Parathyroid adenoma (tissue), 2 donors: ENCODE measurements around the gene XPO5.
A peak's percentile ranks its signal among the peaks of the same experiment; 100 is the strongest.

Experiments
- H2AFZ ChIP-seq: fragments of 300-600 bp; sonication (generic); one replicate; pipeline ENCODE4 v1.7.0; 2017; ENCODE audit warnings: antibody characterized with exemption, mild to moderate bottlenecking
- H3K27ac ChIP-seq: fragments of 300-600 bp; sonication (generic); one replicate; pipeline ENCODE4 v1.7.0; 2017
- H3K27me3 ChIP-seq: fragments of 300-600 bp; sonication (generic); one replicate; pipeline ENCODE4 v1.7.0; 2017; ENCODE audit warnings: low read length; ENCODE audit not compliant: control insufficient read depth, insufficient read depth
- H3K36me3 ChIP-seq: fragments of 300-600 bp; sonication (generic); one replicate; pipeline ENCODE4 v1.7.0; 2017; ENCODE audit warnings: low read length; ENCODE audit not compliant: control insufficient read depth, insufficient read depth
- H3K4me1 ChIP-seq: fragments of 300-600 bp; sonication (generic); one replicate; pipeline ENCODE4 v1.7.0; 2017; ENCODE audit warnings: control low read depth
- H3K4me2 ChIP-seq: fragments of 300-600 bp; sonication (generic); one replicate; pipeline ENCODE4 v1.7.0; 2017; ENCODE audit warnings: low read length
- H3K4me3 ChIP-seq: fragments of 300-600 bp; sonication (generic); one replicate; pipeline ENCODE4 v1.7.0; 2017; ENCODE audit warnings: low read depth, low read length
- H3K79me2 ChIP-seq: fragments of 300-600 bp; sonication (generic); one replicate; pipeline ENCODE4 v1.7.0; 2017; ENCODE audit warnings: control low read depth
- H3K9ac ChIP-seq: fragments of 300-600 bp; sonication (generic); one replicate; pipeline ENCODE4 v1.7.0; 2017; ENCODE audit warnings: mild to moderate bottlenecking
- H3K9me3 ChIP-seq: fragments of 300-600 bp; sonication (generic); one replicate; pipeline ENCODE4 v1.7.0; 2017; ENCODE audit warnings: low read length; ENCODE audit not compliant: control insufficient read depth
- CTCF ChIP-seq: fragments of 300-600 bp; sonication (generic); IDR thresholded peaks from one replicate; pipeline ENCODE4 v1.7.0; 2017; ENCODE audit warnings: antibody characterized with exemption, mild to moderate bottlenecking
- donor health status: primary hyperparathyroidism.

The XPO5 gene

GRCh38 chr6:43488667-43489276, 87.1 kb downstream of the XPO5 start:
- H3K9ac ChIP-seq: no peak overlapping the region
- H3K4me3 ChIP-seq: no peak overlapping the region

GRCh38 chr6:43481591-43482236, 94.1 kb downstream of the XPO5 start:
- H3K4me3 ChIP-seq: no peak overlapping the region
- no peaks in the 10 kb centered on the region for H3K36me3 ChIP-seq
- H3K4me1 ChIP-seq: peaks cover 10% of the 10 kb centered on the region
- peaks cover 47% of the 10 kb centered on the region for H3K79me2 ChIP-seq
- no peak overlapping the region for H3K27ac ChIP-seq
- no peak overlapping the region for H2AFZ ChIP-seq
- no peaks in the 10 kb centered on the region for H3K9me3 ChIP-seq
- H3K9ac ChIP-seq: no peak overlapping the region
- TF ChIP-seq CTCF: no peak
- H3K27me3 ChIP-seq: no peaks in the 10 kb centered on the region
- H3K4me2 ChIP-seq: no peak overlapping the region

More at GRCh38 chr6:43488667-43489276, 87.1 kb downstream of the XPO5 start:
- H3K27me3 ChIP-seq: no peaks in the 10 kb centered on the region
- no peak for TF ChIP-seq CTCF
- no peak overlapping the region for H2AFZ ChIP-seq
- H3K79me2 ChIP-seq: peaks cover 33% of the 10 kb centered on the region
- no peaks in the 10 kb centered on the region for H3K4me1 ChIP-seq
- H3K4me2 ChIP-seq: no peak overlapping the region
- H3K36me3 ChIP-seq: no peaks in the 10 kb centered on the region
- H3K27ac ChIP-seq: no peak overlapping the region
- no peaks in the 10 kb centered on the region for H3K9me3 ChIP-seq

GRCh38 chr6:43481075-43481474, 94.8 kb downstream of the XPO5 start:
- Histone ChIP-seq H3K27me3 (no peaks in the 10 kb centered on the region), H3K4me1 (peaks cover 11% of the 10 kb centered on the region), H3K4me3 (no peak overlapping the region), H3K27ac (no peak overlapping the region), H3K79me2 (peaks cover 44% of the 10 kb centered on the region), H3K9ac (no peak overlapping the region), H3K4me2 (no peak overlapping the region), H3K36me3 (no peaks in the 10 kb centered on the region), H2AFZ (no peak overlapping the region), H3K9me3 (no peaks in the 10 kb centered on the region)
- no peak for TF ChIP-seq CTCF

GRCh38 chr6:43478008-43478372, 97.8 kb downstream of the XPO5 start:
- H3K36me3 ChIP-seq: no peaks in the 10 kb centered on the region
- H3K4me2 ChIP-seq: peak overlapping the region; percentile 98
- H3K9ac ChIP-seq: peak overlapping the region; percentile 47
- peak overlapping the region; percentile 52 for H3K27ac ChIP-seq
- no peaks in the 10 kb centered on the region for H3K27me3 ChIP-seq
- TF ChIP-seq CTCF: no peak
- H3K4me3 ChIP-seq: peak overlapping the region; percentile 83
- H3K9me3 ChIP-seq: no peaks in the 10 kb centered on the region
- H2AFZ ChIP-seq: peak overlapping the region; percentile 78
- peaks cover 33% of the 10 kb centered on the region for H3K79me2 ChIP-seq
- peaks cover 11% of the 10 kb centered on the region for H3K4me1 ChIP-seq
